Mesendoderm (in vitro differentiated cells): ENCODE measurements around the gene LRRC23. TPM values are rescaled to one million over a fixed set of nuclear protein-coding genes. Genes with fewer than 3 reads are reported as not detected.
A peak's percentile ranks its signal among the peaks of the same experiment; 100 is the strongest.

Source experiments
- DNase-seq: peaks from one replicate; pipeline ENCODE4 v3.0.0; 2013
- H2AK5ac ChIP-seq: 2 replicates; pipeline ENCODE4 v1.6.1; 2013; ENCODE audit warnings: low read length, inconsistent platforms
- H2BK120ac ChIP-seq: 2 replicates; pipeline ENCODE4 v1.6.1; 2013; ENCODE audit warnings: low read depth, mild to moderate bottlenecking, low read length, moderate library complexity, mixed read lengths
- H2BK15ac ChIP-seq: replicated peaks from 2 replicates; pipeline ENCODE4 v1.6.1; 2013; ENCODE audit warnings: low read depth, mild to moderate bottlenecking, moderate library complexity
- H2BK5ac ChIP-seq: 2 replicates; pipeline ENCODE4 v1.6.1; 2013; ENCODE audit warnings: low read length, inconsistent platforms
- H3K18ac ChIP-seq: 2 replicates; pipeline ENCODE4 v1.6.1; 2013; ENCODE audit warnings: mild to moderate bottlenecking, low read length, mixed read lengths
- H3K23ac ChIP-seq: one replicate; pipeline ENCODE4 v1.6.1; 2013; ENCODE audit warnings: low read length
- H3K27ac ChIP-seq: 2 replicates; pipeline ENCODE4 v1.5.1; 2013; ENCODE audit warnings: low read depth, mild to moderate bottlenecking, inconsistent platforms, low read length, moderate library complexity
- H3K27me3 ChIP-seq: 2 replicates; pipeline ENCODE4 v1.6.1; 2013; ENCODE audit warnings: low read length, control low read depth, mild to moderate bottlenecking, inconsistent platforms; ENCODE audit not compliant: insufficient read depth, poor library complexity
- H3K36me3 ChIP-seq: 2 replicates; pipeline ENCODE4 v1.6.1; 2013; ENCODE audit warnings: low read length, inconsistent platforms; ENCODE audit not compliant: control insufficient read depth, insufficient read depth
- H3K4ac ChIP-seq: one replicate; pipeline ENCODE4 v1.6.1; 2013; ENCODE audit warnings: low read depth, mild to moderate bottlenecking, low read length, moderate library complexity
- H3K4me1 ChIP-seq: 2 replicates; pipeline ENCODE4 v1.6.1; 2013; ENCODE audit warnings: low read depth, low read length, inconsistent platforms; ENCODE audit not compliant: control insufficient read depth
- H3K4me2 ChIP-seq: 2 replicates; pipeline ENCODE4 v1.6.1; 2013; ENCODE audit warnings: low read length
- H3K4me3 ChIP-seq: 2 replicates; pipeline ENCODE4 v1.5.1; 2013; ENCODE audit warnings: mild to moderate bottlenecking, low read length
- H3K56ac ChIP-seq: one replicate; pipeline ENCODE4 v1.6.1; 2013; ENCODE audit warnings: low read length
- H3K79me1 ChIP-seq: 2 replicates; pipeline ENCODE4 v1.6.1; 2013; ENCODE audit warnings: low read length, inconsistent platforms
- H3K79me2 ChIP-seq: 2 replicates; pipeline ENCODE4 v1.6.1; 2013; ENCODE audit warnings: mild to moderate bottlenecking, low read length; ENCODE audit not compliant: control insufficient read depth, insufficient read depth
- H3K9ac ChIP-seq: 2 replicates; pipeline ENCODE4 v1.6.1; 2013; ENCODE audit warnings: low read length, inconsistent platforms
- H4K5ac ChIP-seq: one replicate; pipeline ENCODE4 v1.6.1; 2013; ENCODE audit warnings: low read length
- H4K8ac ChIP-seq: one replicate; pipeline ENCODE4 v1.6.1; 2013; ENCODE audit warnings: low read depth, mild to moderate bottlenecking, control low read depth, low read length, moderate library complexity
- WGBS: extraction: QIAGEN DNeasy Blood & Tissue Kit; methylation state at CpG from one replicate; pipeline ENCODE4 v1.1.7; 2013; ENCODE audit warnings: low lambda C conversion rate, missing lambda C conversion rate; ENCODE audit not compliant: insufficient coverage; ENCODE audit errors: extremely low coverage; 5-methylcytosine and 5-hydroxymethylcytosine counted together
- polyA plus RNA-seq, 2 experiments: library from polyadenylated mRNA; stranded (reverse); fragments of 200-250 nt; gene quantifications; one replicate each; pipeline ENCODE4 v1.2.3, GENCODE V29; 2013

LRRC23 gene
- polyA plus RNA-seq (2013, experiment 1 of 2), result 1.2 TPM
- 1.3 TPM for polyA plus RNA-seq (2013, experiment 2 of 2)

GRCh38 chr12:6904280-6905276, at the start of gene LRRC23:
Gene LRRC23, plus strand, starts transcription at chr12:6904822. Its CDS starts 812 bp downstream, at chr12:6905634.
- Histone ChIP-seq H3K18ac (no peak within 1 kb of the TSS), H3K56ac (peak within 1 kb of the TSS; percentile 78), H3K23ac (no peak within 1 kb of the TSS), H2AK5ac (no peak within 1 kb of the TSS), H4K8ac (peak within 1 kb of the TSS; percentile 16), H3K4me3 (peak within 1 kb of the TSS; percentile 33), H4K5ac (no peak within 1 kb of the TSS), H2BK5ac (no peak within 1 kb of the TSS), H3K36me3 (no peaks in the 10 kb centered on the region), H3K4me1 (peaks cover 2% of the 10 kb centered on the region), H3K27me3 (no peaks in the 10 kb centered on the region), H3K9ac (peak within 1 kb of the TSS; percentile 69), H3K27ac (peak within 1 kb of the TSS; percentile 6), H3K79me1 (no peaks in the 10 kb centered on the region), H3K4me2 (peak within 1 kb of the TSS; percentile 61), H2BK120ac (no peak within 1 kb of the TSS), H2BK15ac (peak within 1 kb of the TSS; percentile 4), H3K79me2 (no peaks in the 10 kb centered on the region), H3K4ac (no peak within 1 kb of the TSS)
- DNase-seq, result peak; percentile 100
- no CpG with 5 or more reads among the region's 34 CpGs for WGBS

DNA sequence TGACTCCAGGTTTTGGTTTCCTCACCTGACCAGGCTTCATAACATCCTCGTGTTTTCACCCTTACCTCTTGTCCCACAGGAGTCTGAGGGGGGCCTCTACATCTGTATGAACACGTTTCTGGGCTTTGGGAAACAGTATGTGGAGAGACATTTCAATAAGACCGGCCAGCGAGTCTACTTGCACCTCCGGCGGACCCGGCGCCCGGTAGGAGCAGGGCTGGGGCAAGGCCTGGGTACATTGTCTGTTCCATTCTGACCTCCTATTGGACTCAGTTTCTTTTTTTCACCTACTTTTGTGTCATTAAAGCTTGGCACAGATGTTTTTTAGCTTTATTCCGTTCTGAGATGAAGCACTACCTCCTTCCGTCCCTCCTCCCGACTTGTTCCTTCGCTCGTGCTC, 49.3 kb upstream of the LRRC23 start:
- no peak overlapping the region for H3K56ac ChIP-seq
- no peak for DNase-seq
- H2BK120ac ChIP-seq, result no peak overlapping the region
- H3K27me3 ChIP-seq, result no peaks in the 10 kb centered on the region
- H2BK15ac ChIP-seq, result no peak overlapping the region
- H3K4ac ChIP-seq, result no peak overlapping the region
- peaks cover 21% of the 10 kb centered on the region for H3K79me2 ChIP-seq
- no peak overlapping the region for H4K8ac ChIP-seq
- peaks cover 6% of the 10 kb centered on the region for H3K4me1 ChIP-seq
- no peak overlapping the region for H2AK5ac ChIP-seq
- H3K36me3 ChIP-seq, result peaks cover 8% of the 10 kb centered on the region
- H3K4me3 ChIP-seq, result no peak overlapping the region
- H3K27ac ChIP-seq, result no peak overlapping the region
- WGBS, result no CpG with 5 or more reads among the region's 14 CpGs
- no peak overlapping the region for H4K5ac ChIP-seq
- H3K18ac ChIP-seq, result no peak overlapping the region
- no peak overlapping the region for H3K9ac ChIP-seq
- peaks cover 15% of the 10 kb centered on the region for H3K79me1 ChIP-seq
- no peak overlapping the region for H3K4me2 ChIP-seq
- no peak overlapping the region for H2BK5ac ChIP-seq
- H3K23ac ChIP-seq, result no peak overlapping the region

DNA sequence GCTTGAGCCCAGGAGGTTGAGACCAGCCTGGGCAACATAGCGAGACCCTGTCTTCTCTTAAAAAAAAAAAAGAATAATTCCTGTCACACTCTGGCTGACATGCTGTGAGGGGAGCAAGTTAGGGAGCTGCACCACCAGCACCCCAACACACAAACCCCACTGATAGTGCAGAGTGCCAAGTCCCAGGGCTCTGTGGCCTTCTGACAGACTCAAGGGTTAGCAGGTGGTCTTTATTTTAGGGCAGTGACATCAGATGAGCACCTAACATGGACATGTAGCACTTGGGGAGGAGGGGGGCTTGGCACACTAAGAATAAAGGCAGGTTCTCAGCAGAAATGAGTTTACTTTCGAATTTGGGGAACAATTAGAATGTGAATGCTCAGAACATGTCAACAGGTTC, 45.8 kb upstream of the LRRC23 start:
- Histone ChIP-seq H3K4me3 (no peak overlapping the region), H2BK5ac (no peak overlapping the region), H2BK15ac (no peak overlapping the region), H4K5ac (no peak overlapping the region), H3K27me3 (no peaks in the 10 kb centered on the region), H2AK5ac (no peak overlapping the region), H3K27ac (no peak overlapping the region), H3K36me3 (peaks cover 19% of the 10 kb centered on the region), H3K4me1 (peaks cover 3% of the 10 kb centered on the region), H3K4me2 (no peak overlapping the region), H2BK120ac (no peak overlapping the region), H3K56ac (no peak overlapping the region), H3K23ac (no peak overlapping the region), H3K79me1 (peaks cover 8% of the 10 kb centered on the region), H4K8ac (no peak overlapping the region), H3K79me2 (peaks cover 10% of the 10 kb centered on the region), H3K4ac (no peak overlapping the region), H3K18ac (no peak overlapping the region), H3K9ac (no peak overlapping the region)
- DNase-seq, result no peak
- WGBS, result no CpG with 5 or more reads among the region's 2 CpGs

GRCh38 chr12:6860116-6860515, 44.5 kb upstream of the LRRC23 start:
- WGBS, result no CpG with 5 or more reads among the region's 9 CpGs

GRCh38 chr12:6860942-6861341, 43.7 kb upstream of the LRRC23 start:
- Histone ChIP-seq H3K18ac (no peak overlapping the region), H2BK15ac (no peak overlapping the region), H4K8ac (no peak overlapping the region), H3K4ac (no peak overlapping the region), H3K4me2 (no peak overlapping the region), H3K79me1 (no peaks in the 10 kb centered on the region), H2BK120ac (no peak overlapping the region), H3K56ac (no peak overlapping the region), H3K9ac (no peak overlapping the region), H4K5ac (no peak overlapping the region), H2AK5ac (no peak overlapping the region), H3K27ac (no peak overlapping the region), H3K79me2 (no peaks in the 10 kb centered on the region), H3K27me3 (no peaks in the 10 kb centered on the region), H3K4me3 (no peak overlapping the region), H3K4me1 (no peaks in the 10 kb centered on the region), H2BK5ac (no peak overlapping the region), H3K36me3 (peaks cover 20% of the 10 kb centered on the region), H3K23ac (no peak overlapping the region)
- no CpG with 5 or more reads among the region's 7 CpGs for WGBS
- no peak for DNase-seq

More at GRCh38 chr12:6860116-6860515, 44.5 kb upstream of the LRRC23 start:
- H3K36me3 ChIP-seq, result peaks cover 20% of the 10 kb centered on the region
- no peak overlapping the region for H3K23ac ChIP-seq
- H3K9ac ChIP-seq, result no peak overlapping the region
- no peak overlapping the region for H4K8ac ChIP-seq
- no peaks in the 10 kb centered on the region for H3K27me3 ChIP-seq
- H3K79me2 ChIP-seq, result peaks cover 1% of the 10 kb centered on the region
- H3K4me3 ChIP-seq, result no peak overlapping the region
- no peak overlapping the region for H2BK120ac ChIP-seq
- peaks cover under 1% of the 10 kb centered on the region for H3K79me1 ChIP-seq
- H3K18ac ChIP-seq, result no peak overlapping the region
- no peak overlapping the region for H4K5ac ChIP-seq
- H3K4ac ChIP-seq, result no peak overlapping the region
- no peak overlapping the region for H3K56ac ChIP-seq
- H2AK5ac ChIP-seq, result no peak overlapping the region
- no peak overlapping the region for H3K27ac ChIP-seq
- no peak overlapping the region for H3K4me2 ChIP-seq
- H3K4me1 ChIP-seq, result no peaks in the 10 kb centered on the region
- no peak for DNase-seq
- H2BK15ac ChIP-seq, result no peak overlapping the region
- H2BK5ac ChIP-seq, result no peak overlapping the region
